H1 (cell line): ENCODE data around the gene TEX2. TPM values are rescaled to one million over a fixed set of nuclear protein-coding genes. Genes with fewer than 3 reads are reported as not detected.

Experiments
- HDAC2 ChIP-seq, 2 experiments: fragments of 300-600 bp in 1 of 2; sonication (generic) in 1 of 2; IDR thresholded peaks; 2 replicates each; pipeline ENCODE4 v1.6.1; 2011 to 2012; ENCODE audit warnings: low read depth in 2 of 2, low read length in 2 of 2, mild to moderate bottlenecking in 2 of 2, moderate library complexity in 2 of 2, borderline replicate concordance in 1 of 2, inconsistent platforms in 1 of 2
- SIN3A ChIP-seq, 2 experiments: IDR thresholded peaks in 1 of 2; conservative IDR thresholded peaks in 1 of 2; 2 replicates each; pipeline ENCODE4 v1.6.1; 2011 to 2012; ENCODE audit warnings: low read length in 2 of 2, improper control_type of control experiment in 1 of 2, low read depth in 1 of 2, mild to moderate bottlenecking in 1 of 2
- polyA plus RNA-seq, 7 experiments: library from polyadenylated mRNA; depleted of rRNA in 3 of 7; stranded (reverse) in 5 of 7; unstranded in 2 of 7; fragments of >200 nt in 5 of 7; fragments of 200-250 nt in 2 of 7; gene quantifications; 1 replicate in 5 of 7; 2 replicates in 1 of 7; 4 replicates in 1 of 7; pipeline versions ENCODE4 v1.2.1 to v1.2.3, GENCODE V29; 2011 to 2013; ENCODE audit warnings: missing spikeins in 2 of 7, mixed read lengths in 2 of 7
- total RNA-seq: library from RNA; stranded (reverse); fragmentation: NEBNext Ultra II Directional; extraction: Animal tissue kit (Norgen Biotek cat#: 25700); gene quantifications from 2 replicates; pipeline ENCODE4 v1.2.1, GENCODE V29; 2021

Gene TEX2
- total and polyA plus RNA-seq, 2 of the 8 experiments (the other 6 are each of a cell fraction or from before 2014, with no cell fraction given): 6.1 to 15.6 TPM

GRCh38 chr17:64130559-64131001 lies 132.5 kb downstream of the TEX2 start (continued):
- TF ChIP-seq SIN3A (conservative IDR thresholded peaks at IDR 0.05 in 1 of 2, IDR thresholded peaks at IDR 0.05 in 1 of 2; ENCODE audit: low read depth in 1 of 2, low read length in 2 of 2) (no peak), HDAC2 (IDR thresholded peaks at IDR 0.05; ENCODE audit: borderline replicate concordance in 1 of 2, low read depth in 2 of 2, low read length in 2 of 2) (no peak)
